NCI-H2081 treated with DMSO at 0.1 percent for 48 hours (cell line): ENCODE results near the gene ATRNL1.
"Not testable (repeated sequence)": the region's sequence is repeated elsewhere in the genome, so short reads cannot be mapped to it uniquely, and the experiment has no call there.

Source experiments
- DNase-seq: peaks from one replicate; lab custom pipeline; 2025; lab: John Stamatoyannopoulos, UW

The ATRNL1 gene

DNA sequence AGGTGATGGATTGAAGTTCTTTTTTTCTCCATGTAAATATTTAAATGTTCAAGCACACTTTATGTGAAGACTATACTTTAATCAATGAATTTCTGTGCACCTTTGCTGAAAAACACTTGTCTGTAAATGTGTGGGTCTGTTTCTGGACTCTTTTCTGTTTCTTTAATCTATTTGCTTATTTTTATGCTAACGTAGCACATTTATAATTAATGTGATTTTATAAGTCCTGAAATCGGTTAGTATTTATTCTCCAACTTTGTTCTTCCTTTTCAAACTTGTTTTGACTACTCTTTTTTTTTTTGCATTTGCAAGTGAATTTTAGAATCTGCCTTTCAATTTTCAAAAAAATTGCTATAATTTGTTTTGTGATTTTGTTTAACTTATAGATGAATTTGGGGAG is 334.4 kb downstream of the ATRNL1 start:
- DNase-seq, result no peak

DNA sequence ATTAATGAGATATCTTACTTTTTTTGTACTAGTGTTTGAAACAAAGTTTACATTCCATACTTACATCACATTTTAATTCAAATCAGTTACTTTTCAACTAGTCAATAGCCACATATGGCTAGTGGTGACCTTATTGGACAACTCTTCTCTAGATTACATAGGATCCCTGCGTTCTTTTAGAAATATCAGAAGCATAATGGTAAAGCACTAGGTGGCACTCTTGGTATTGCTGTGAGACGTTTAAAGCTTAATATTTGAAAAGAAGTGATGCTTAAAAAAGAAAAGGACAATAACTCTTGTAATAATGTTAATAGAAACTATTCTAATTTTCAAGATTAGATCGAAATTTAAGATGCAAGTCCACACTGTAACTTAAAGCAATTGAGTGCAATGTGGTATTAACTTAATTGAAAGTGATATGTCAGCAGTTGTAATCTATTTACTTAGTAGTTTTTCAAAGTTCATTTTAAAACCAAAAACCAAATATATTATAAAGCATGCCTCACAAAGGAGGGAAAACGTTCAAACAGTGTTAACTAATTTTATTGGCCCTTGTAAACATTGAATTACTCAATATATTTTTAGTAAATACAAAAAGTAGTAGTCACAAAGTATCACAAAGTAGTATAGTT is 339.1 kb downstream of the ATRNL1 start:
- DNase-seq, result no peak

GRCh38 chr10:115436999-115437398 is 343.8 kb downstream of the ATRNL1 start:
- DNase-seq, result no peak

DNA sequence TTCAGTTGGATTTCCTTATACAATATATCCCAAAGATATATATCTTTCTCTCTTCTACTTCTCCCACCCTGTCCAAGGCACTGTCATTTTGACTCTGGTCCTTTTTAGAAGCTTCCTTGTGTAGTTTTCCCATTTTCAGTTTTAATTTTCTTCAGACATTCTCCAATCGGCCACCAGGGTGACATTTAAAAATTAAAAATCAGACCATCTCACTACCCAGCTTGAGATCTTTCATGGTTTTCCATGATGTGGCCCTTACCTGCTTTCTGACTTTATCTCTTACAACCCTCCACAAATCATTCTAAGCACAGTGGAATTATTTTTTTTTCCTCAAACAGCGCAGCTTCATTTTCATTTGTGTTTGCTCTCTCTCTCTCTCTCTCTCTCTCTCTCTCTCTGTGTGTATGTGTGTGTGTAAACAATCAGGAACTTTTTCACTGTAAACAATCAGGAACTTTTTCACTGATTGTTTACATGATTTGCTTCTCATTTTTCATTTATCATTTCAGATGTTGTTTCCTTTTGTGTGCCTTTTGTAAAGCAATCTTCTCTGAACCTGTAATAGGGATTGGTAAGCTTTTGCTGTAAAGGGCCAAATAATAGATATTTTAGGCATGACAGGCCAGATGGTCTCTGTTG is 348.9 kb downstream of the ATRNL1 start:
- DNase-seq, result no peak

GRCh38 chr10:115456812-115457211 is 363.6 kb downstream of the ATRNL1 start:
- no peak for DNase-seq

DNA sequence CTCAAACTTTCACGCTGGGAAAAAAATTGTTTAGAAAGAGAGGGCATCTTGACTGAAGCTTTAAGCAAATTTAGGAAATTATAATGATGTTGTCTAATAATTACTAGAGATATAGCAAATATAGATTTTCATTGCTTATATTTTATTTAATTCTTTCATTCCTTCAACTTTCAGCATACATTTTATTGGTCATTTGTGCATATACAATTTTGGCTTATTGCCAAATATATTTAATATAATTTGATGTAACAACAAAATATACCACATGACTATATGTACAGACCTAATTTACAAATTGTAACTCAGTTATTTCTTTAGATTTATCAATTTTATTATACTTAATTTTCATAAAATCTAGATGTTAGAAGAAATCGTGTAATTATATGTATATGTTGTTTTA is 390.1 kb downstream of the ATRNL1 start:
- DNase-seq, result no peak

DNA sequence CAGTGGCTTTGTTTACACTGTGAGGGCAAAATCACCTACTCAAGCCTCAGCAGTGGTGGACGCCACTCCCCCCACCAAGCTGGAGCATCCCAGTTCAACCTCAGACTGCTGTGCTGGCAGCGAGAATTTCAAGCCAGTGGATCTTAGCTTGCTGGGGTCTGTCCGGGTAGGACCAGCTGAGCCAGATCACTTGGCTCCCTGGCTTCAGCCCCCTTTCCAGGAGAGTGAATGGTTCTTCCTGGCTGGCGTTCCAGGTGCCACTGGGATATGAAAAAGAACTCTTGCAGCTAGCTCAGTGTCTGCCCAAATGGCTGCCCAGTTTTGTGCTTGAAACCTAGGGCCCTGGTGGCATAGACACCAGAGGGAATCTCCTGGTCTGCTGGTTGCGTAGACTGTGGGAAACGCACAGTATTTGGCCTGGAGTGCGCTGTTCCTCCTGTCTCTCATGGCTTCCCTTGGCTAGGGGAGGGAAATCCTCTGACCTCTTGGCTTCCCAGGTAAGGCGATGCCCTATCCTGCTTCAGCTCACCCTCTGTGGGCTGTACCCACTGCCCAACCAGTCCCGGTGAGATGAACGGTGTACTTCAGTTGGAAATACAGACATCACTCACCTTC is 398.5 kb downstream of the ATRNL1 start:
- DNase-seq, result no peak

- DNase-seq, result no peak
Observed at GRCh38 chr10:115503546-115503945, 410.4 kb downstream of the ATRNL1 start.

- DNase-seq, result no peak
Observed at GRCh38 chr10:115514895-115515294, 421.7 kb downstream of the ATRNL1 start.

DNA sequence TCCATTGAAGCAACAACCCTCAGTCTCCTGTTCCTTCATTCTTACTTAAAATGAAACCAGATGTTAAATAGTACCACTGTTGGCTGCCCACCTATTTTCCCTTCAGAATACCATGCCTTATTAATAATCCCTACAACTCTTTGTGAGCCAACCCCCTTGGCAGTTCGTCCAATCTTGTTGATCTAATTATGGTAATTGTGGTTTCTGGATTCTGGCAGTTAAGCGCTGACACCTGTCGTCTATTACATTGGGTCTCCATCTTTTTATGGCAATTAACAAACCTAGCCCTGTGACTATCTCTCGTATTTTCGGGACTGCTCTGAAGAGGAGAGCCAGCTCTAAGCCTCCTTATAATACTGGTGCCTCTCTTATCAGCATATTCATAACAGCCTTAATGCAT is 432.0 kb downstream of the ATRNL1 start:
- no peak for DNase-seq

- not testable (repeated sequence) for DNase-seq
Observed at GRCh38 chr10:115527682-115528081, 434.5 kb downstream of the ATRNL1 start.

- not testable (repeated sequence) for DNase-seq
Observed at GRCh38 chr10:115536401-115536800, 443.2 kb downstream of the ATRNL1 start.

GRCh38 chr10:115539142-115539762 is 446.1 kb downstream of the ATRNL1 start:
- no peak for DNase-seq

GRCh38 chr10:115555887-115556402 is 462.8 kb downstream of the ATRNL1 start:
- DNase-seq, result no peak

DNA sequence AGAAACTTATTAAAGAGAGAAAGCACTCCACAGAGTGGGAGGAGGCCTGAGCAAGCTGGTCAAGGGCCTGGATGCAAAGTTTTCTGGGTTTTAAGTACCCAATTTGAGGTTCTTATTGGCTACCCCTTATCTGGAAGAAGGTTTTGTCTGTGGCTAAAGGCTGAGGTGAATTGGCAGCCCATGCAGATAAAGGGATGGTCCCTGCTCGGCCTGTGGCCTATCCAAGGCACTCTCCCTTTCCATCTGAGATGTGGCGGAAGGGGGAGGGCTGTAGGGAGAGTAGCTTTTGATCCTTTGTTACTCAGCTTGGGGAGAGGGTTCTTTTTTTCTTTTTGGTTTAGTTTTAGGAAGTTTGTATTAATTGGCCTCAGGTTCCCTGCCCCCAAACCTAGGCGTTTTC is 465.1 kb downstream of the ATRNL1 start:
- no peak for DNase-seq

DNA sequence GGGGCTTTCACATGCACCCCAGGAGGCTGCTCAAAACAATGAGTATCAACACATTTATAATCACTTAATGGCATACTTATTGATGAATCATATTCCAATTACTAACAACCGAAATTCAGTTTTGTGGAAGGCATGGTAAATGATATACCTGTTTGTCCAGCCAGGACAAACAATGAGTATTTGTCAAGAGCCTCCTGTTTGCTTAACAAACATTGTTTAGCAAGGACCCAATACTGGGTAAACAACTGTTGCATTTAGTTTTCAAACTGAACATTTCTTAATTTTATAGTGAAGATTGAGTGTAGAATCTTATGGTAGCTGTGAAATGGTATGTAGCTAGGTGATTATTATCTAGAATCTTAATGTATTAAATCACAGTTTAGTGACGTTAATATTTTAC is 473.7 kb downstream of the ATRNL1 start:
- no peak for DNase-seq

GRCh38 chr10:115572740-115573455 is 479.7 kb downstream of the ATRNL1 start:
- DNase-seq, result no peak

GRCh38 chr10:115580239-115580638 is 487.1 kb downstream of the ATRNL1 start:
- no peak for DNase-seq

- DNase-seq, result no peak
Observed at GRCh38 chr10:115593060-115593459, 499.9 kb downstream of the ATRNL1 start.

GRCh38 chr10:115604627-115605026 is 511.5 kb downstream of the ATRNL1 start:
- DNase-seq, result no peak

- DNase-seq, result no peak
Observed at GRCh38 chr10:115606086-115606485, 512.9 kb downstream of the ATRNL1 start.

DNA sequence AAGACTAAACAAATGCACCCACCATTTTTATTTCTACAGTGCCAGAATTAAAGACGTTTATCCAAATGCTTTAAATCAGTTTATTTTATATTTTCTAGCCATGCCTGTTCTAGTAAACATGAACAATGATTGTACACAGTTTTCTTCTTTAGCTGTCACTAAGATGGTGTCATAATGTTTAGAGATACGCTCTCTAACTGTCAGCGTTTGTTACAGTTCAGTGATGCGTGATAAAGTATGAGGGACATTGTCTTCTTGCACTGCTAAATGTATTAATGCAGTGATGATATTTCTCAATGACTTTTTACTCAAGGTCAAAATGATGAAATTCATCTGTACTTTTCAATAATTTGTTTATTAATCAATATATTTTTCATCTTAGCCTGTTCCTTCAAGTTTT is 513.6 kb downstream of the ATRNL1 start:
- DNase-seq, result no peak
